GM10847 (cell line): ENCODE data around the gene HECTD4.

Source experiments
- POLR2A ChIP-seq: IDR thresholded peaks from 2 replicates; pipeline ENCODE4 v1.6.1; 2011; ENCODE audit not compliant: insufficient read length; ENCODE audit errors: extremely low read depth

The HECTD4 gene

DNA sequence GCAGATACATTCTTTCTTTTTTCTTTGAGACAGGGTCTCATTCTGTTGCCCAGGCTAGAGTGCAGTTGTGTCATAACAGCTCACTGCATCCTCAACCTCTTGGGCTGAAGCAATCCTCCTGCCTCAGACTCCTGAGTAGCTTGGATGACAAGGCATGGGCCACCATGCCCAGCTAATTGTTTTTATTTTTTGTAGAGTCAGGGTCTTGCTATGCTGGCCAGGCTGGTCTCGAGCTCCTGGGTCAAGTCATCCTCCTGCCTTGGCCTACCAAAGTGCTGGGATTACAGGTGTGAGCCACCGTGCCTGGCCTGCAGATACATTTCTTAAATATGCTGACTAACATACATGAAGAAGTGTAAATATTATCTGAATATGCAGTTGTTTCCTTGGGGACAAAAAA is 115.8 kb downstream of the HECTD4 start:
- TF ChIP-seq POLR2A = no peak

DNA sequence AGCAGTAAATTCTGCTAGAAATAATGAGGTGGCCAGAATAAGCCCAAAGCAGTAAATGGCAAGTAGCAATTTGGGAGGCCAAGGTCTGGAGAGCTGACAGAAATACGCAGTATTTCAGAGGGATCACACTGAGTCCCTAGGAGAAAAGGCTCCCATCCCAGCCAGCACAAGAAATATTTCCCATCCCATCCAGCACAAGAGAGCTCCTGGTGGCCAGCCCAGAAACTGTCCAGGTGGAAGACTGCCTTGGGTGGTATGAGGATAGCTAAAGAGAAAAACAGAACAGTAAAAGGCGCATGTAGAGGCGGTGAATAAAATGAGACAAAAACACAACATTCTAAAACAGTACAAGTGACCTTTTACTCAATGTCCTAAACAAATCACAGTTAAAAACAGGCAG is 120.7 kb downstream of the HECTD4 start:
- TF ChIP-seq POLR2A = no peak

DNA sequence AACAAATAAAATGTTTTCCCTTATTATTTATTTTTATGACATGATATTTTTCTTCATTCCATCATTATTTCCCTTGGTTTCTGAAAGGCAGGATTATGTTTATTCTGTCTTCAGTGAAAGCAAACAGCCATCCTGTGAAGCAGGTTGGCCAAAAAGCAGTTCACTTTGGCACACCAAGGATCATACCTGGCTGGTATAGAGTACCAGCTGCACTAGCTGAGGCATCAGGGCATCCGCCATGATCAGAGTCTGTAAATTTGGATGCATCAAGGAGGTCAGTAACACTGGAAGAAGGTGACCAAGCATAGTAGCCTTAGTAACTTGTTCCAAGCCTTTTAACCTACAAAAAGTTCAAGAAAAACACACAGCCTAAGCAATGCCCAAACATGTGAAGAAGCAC is 123.3 kb downstream of the HECTD4 start:
- TF ChIP-seq POLR2A = no peak

DNA sequence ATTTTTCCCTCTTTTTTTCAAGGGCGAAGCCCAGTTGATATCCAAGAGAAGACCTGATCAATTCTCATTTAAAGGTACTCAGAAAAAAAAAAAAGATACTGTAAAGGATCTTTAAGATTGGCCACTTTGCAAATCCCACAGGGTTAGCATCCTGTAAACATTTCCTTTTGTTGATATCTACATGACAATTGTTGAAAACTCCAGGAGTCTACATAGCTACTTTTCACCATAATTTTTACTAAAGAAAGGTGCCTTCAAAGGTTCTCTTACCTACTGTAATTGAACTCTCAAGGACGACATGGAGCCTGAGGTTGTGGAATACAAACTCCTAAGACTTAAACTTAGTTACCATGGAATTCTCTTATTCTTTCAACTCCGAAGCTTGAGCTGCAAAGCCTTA is 125.5 kb downstream of the HECTD4 start:
- no peak for TF ChIP-seq POLR2A

DNA sequence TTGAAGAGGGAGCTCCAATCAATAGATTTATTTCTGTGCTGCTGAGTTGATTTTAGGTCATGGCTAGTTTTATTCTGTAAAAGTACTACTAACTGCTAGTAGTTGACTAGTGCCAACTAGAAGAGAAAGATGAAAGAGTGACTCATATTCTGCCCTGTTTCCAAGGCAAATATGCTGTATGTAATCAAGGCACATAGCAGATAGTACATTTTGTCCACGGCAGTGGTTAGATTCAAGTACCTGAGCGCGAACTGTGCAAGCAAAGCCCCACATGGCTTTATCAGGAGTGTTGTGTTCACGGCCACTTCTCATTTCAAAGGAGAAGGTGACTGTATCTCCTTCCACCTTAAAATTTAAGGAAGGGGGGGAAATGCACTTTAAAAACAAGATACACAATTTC is 130.0 kb downstream of the HECTD4 start:
- no peak for TF ChIP-seq POLR2A

DNA sequence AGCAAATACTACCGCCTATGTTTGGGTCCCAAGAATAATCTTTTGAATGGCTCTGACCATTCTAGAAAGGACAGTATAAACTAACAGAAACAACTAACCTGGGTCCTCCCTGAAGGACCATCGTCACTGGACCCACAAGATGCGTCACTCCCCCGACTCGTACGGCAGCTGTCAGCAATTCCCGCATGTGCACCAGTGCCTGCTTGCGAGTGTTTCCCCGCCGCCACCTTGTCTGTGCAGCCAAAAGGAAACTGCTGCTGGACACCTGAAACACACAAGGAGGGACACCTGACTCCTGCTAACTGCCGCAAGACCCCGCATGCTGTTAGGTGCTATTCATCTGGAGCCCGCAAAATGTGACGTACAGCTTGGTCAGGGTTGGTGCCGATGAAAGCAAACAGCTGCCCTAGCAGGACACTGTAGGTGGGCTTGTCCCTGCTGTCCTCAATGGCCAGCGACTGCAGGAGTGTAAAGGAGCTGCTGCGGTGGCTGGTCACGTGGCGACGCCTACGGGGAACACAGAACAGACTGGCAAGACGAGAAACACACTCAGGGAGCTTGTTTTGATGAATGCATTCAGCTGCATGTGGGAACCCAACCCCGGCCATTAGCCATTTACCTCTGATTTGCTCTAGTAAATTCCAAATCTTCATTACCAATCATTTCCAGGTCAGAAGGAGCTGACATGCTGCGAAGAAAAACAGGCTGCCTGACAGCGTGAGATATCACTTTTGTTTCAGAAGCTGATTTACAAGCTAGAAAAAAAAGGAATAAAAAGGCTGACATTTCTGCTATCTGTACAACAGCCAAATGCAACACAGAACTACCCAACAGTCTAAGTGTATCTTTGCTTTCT is 138.7 kb downstream of the HECTD4 start:
- TF ChIP-seq POLR2A = no peak

DNA sequence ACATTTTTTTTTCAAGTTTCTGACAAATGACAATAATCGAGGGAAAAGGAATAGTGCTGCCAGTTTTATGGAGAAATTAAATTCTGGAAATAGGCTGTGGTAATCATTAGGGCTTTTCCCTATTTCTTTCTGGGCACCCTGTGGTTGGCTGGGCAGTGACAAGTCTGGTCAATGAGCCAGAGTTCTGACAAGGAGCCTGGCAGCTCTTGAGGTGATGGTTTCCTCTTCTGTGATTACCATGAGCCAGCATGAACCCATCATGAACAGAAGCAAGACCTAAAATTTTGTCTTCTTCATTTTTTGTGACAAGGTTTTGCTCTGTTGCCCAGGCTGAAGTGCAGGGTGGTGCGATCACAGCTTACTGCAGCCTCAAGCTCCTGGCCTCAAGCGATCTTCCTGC is 141.1 kb downstream of the HECTD4 start:
- TF ChIP-seq POLR2A = no peak

DNA sequence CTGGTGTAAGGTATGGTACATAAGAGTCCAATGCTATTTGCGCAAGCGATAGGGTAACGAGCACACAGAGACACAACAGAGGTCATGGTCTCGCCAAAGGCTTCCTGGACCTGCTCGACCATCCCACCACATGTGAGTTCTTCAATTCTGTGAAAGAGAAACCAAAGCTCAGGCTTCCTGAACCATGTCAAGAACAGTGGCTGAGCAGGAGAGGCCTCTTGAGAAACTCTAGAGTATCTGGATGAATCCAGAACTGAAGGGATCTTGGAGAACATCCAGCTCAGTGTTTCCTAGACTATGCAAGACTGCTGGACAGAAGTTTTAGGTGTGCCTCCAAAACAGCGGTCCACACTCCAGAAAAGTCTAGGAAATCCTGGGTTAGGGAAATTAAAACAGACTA is 142.3 kb downstream of the HECTD4 start:
- no peak for TF ChIP-seq POLR2A

DNA sequence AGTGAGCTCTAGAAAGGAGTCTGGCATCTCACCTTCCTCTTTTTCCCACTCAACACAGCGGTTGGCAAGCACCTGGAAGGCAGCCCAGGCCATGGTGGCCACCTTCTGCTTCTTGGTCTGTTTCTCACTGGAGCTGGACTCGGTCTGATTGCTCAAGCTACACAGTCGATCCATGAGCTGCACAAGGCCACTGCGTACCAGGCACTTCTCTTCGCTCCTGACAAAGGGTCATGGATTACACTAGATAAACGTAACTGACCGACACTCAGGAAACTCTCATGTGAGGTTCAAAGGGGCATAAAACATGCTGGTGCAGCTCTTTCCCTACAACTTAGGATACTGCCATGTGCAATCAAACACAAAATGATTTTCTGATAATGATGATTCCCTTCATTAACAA is 143.2 kb downstream of the HECTD4 start:
- no peak for TF ChIP-seq POLR2A

DNA sequence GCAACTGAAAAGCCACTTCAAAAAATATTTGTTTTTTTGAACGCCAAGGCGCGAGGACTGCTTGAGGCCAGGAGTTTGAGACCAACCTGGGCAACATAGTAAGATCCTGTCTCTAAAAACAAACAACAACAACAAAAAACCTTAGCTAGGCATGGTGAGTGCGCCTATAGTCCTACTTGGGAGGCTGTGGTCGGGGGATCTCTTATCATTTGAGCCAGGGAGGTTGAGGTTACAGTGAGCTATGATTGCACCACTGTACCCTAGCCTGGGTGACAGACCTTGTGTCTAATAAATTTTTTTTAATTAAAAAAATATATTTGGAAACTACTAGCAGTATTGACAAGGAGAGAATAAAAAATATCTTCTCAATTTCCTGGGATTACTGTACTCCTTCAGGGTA is 143.8 kb downstream of the HECTD4 start:
- TF ChIP-seq POLR2A = no peak

DNA sequence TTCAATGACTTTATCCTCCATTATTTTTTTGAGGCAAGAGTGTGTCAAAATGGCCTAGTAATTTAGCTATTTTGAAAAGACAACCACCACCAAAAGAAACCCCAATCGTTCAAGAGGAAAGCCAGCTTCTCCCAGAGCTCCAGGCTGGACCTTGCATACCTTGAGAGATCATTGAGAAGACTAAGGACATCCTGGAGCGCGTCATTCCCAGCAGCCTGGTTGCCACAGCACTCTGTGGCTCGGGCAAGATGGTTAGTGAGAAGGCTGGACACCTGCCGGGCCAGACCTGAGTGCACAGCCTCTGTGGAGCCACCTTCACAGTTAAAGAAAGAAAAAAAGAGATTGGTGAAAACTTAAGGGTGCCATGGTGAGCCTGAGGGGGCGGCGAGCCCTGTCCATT is 145.4 kb downstream of the HECTD4 start:
- no peak for TF ChIP-seq POLR2A

DNA sequence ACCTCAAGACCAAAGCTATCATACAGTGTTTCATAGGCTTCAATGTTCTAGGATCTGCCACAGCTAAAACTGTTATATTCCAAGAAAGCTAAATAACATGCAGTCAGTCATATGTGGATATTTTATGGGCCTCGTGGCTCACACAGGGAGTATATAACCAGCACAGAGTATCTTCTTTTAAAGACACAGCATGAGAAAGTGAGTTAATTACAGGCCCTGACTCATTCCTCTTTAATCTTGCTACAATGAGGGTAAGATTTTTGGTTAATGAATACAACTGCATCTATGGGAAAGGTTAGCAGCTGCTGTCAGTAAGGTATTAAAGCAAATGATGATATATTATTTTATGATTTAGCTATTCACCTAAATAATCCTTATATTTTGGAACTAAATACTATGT is 145.8 kb downstream of the HECTD4 start:
- no peak for TF ChIP-seq POLR2A

DNA sequence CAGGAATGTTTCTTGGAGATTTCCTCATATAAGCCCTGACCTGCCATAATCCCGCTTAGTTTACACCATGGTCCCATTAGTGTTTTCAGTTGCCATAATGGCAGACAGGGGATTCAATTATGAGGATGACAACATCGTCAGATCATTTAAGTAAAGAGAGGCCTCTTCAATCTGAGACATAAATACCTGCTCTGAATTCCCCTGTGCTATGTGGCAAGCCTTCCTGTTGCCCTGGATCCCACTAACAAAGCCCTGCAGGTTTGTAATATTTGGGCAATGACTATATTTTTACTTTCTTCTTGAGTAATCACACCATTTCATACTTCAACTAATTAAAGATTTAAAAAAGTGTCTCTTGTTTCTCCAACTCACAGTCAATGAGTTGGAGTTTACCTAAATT is 147.9 kb downstream of the HECTD4 start:
- TF ChIP-seq POLR2A = no peak

DNA sequence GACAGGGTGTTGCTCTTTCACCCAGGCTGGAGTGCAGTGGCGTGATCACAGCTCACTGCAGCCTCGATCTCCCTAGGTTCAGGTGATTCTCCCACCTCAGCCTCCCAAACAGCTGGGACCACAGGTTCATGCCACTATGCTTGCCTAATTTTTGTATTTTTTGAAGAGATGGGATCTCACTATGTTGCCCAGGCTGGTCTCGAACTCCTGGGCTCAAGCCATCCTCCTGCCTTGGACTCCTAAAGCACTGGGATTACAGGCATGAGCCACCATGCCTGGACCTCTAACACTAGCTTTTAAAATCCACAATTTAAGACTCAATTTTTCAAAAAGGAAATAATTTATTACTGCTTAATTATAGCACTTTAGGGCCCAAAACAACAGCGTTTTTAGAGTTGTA is 149.0 kb downstream of the HECTD4 start:
- TF ChIP-seq POLR2A = no peak

DNA sequence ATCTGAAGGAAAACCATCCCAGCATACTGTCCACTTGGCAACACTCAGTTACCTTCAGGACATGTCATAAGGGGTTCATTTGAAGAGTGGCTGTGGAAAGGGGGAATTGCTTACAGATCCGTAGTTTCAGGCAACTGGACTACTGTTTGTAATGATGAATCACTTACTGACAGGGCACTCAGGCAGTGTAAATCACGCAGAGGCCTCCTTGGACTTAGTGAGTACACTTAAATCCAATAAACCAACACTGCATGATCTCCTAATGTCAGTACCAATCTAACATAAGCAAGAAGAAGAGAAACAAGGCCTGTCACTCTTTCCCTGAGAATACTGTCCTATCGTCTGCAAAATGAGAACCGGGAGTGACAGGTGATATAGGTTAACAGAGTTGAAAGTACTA is 152.1 kb downstream of the HECTD4 start:
- TF ChIP-seq POLR2A = no peak

DNA sequence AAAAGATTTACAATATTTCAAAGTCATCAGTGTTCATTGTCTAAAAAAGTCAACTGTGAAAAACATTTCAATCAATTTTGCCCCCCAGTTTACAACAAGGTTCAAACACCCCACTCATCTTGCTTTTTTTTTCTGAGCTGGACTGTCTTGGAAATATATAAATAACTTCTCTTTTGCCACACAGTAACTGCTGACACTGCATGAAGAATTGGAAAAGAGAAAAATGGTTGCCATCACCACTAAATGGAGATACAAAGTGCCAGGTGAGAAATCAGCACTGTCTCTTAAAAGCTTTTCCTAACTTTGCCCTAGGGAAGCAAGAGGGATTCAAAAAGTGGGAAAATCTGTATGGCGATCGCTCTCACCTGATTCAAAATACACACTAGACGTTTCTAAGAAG is 155.5 kb downstream of the HECTD4 start:
- no peak for TF ChIP-seq POLR2A

DNA sequence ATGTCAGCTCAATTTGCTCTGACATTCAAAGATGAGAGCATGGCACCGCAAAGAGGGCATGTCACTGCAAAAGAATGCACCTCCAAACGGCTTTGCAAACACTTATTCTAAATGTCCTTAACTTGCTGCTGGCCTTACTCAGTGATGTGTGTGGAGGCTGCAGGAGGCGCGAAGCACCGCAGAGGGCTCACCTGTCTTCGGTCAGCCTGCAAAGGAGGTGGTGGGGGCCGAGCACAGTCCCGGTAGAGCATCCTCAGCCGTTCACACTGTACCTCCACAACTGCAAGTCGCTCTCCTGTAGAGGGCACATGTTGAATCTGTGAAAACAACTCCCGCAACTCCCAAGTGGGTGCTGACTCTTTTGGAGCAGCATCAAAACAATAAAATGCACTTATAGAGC is 163.0 kb downstream of the HECTD4 start:
- no peak for TF ChIP-seq POLR2A
